HepG2 (cell line): ENCODE results near the gene IFNLR1. TPM values are rescaled to one million over a fixed set of nuclear protein-coding genes. Genes with fewer than 3 reads are reported as not detected.

Experiments used
- ARNT2 ChIP-seq: sonication (generic); formaldehyde crosslinking; IDR thresholded peaks from 2 replicates; pipeline ENCODE4 v1.8.0; 2022; ENCODE audit warnings: mild to moderate bottlenecking, low read depth, missing genetic modification reagents, moderate library complexity
- BORCS8-MEF2B ChIP-seq: sonication (generic); formaldehyde crosslinking; IDR thresholded peaks from 2 replicates; pipeline ENCODE4 v1.8.0; 2022; ENCODE audit warnings: mild to moderate bottlenecking, missing genetic modification reagents
- CBFB ChIP-seq: sonication (generic); formaldehyde crosslinking; IDR thresholded peaks from 2 replicates; pipeline ENCODE4 v1.4.0; 2020; ENCODE audit warnings: missing genetic modification reagents
- CSRNP2 ChIP-seq: sonication (generic); formaldehyde crosslinking; conservative IDR thresholded peaks from 2 replicates; pipeline ENCODE4 v1.8.0; 2022; ENCODE audit warnings: low read depth, missing genetic modification reagents
- EED ChIP-seq: sonication (generic); formaldehyde crosslinking; IDR thresholded peaks from 2 replicates; pipeline ENCODE4 v1.5.0; 2020; ENCODE audit warnings: mild to moderate bottlenecking, missing genetic modification reagents
- FOXM1 ChIP-seq: sonication (generic); formaldehyde crosslinking; IDR thresholded peaks from 2 replicates; pipeline ENCODE4 v1.5.0; 2020; ENCODE audit warnings: missing genetic modification reagents
- HDAC1 ChIP-seq: sonication (generic); formaldehyde crosslinking; IDR thresholded peaks from 2 replicates; pipeline ENCODE4 v1.5.1; 2020; ENCODE audit warnings: mild to moderate bottlenecking, missing genetic modification reagents
- SALL1 ChIP-seq: sonication (generic); formaldehyde crosslinking; IDR thresholded peaks from 2 replicates; pipeline ENCODE4 v1.8.0; 2022; ENCODE audit warnings: mild to moderate bottlenecking, missing genetic modification reagents
- SP140L ChIP-seq: sonication (generic); formaldehyde crosslinking; IDR thresholded peaks from 2 replicates; pipeline ENCODE4 v1.4.0; 2020; ENCODE audit warnings: missing genetic modification reagents, borderline replicate concordance
- TBP ChIP-seq: sonication (generic); formaldehyde crosslinking; IDR thresholded peaks from 2 replicates; pipeline ENCODE4 v1.5.0; 2020; ENCODE audit warnings: missing genetic modification reagents
- ZFX ChIP-seq: sonication (generic); formaldehyde crosslinking; IDR thresholded peaks from 2 replicates; pipeline ENCODE4 v1.4.0; 2020; ENCODE audit warnings: mild to moderate bottlenecking, low read depth, missing genetic modification reagents, moderate library complexity
- ZFY ChIP-seq: sonication (generic); formaldehyde crosslinking; IDR thresholded peaks from 2 replicates; pipeline ENCODE4 v1.4.0; 2020; ENCODE audit warnings: missing genetic modification reagents
- ZNF180 ChIP-seq: sonication (generic); formaldehyde crosslinking; IDR thresholded peaks from 2 replicates; pipeline ENCODE4 v1.4.0; 2020; ENCODE audit warnings: low read depth, missing genetic modification reagents, borderline replicate concordance
- ZNF354B ChIP-seq: sonication (generic); formaldehyde crosslinking; IDR thresholded peaks from 2 replicates; pipeline ENCODE4 v1.8.0; 2022; ENCODE audit warnings: mild to moderate bottlenecking, missing genetic modification reagents
- ZNF674 ChIP-seq: sonication (generic); formaldehyde crosslinking; IDR thresholded peaks from 2 replicates; pipeline ENCODE4 v1.5.0; 2020; ENCODE audit warnings: low read depth, mild to moderate bottlenecking, missing genetic modification reagents
- ZNF720 ChIP-seq: sonication (generic); formaldehyde crosslinking; IDR thresholded peaks from 2 replicates; pipeline ENCODE4 v1.4.0; 2020; ENCODE audit warnings: missing genetic modification reagents
- ZNF737 ChIP-seq: sonication (generic); formaldehyde crosslinking; IDR thresholded peaks from 2 replicates; pipeline ENCODE4 v1.5.0; 2020; ENCODE audit warnings: missing genetic modification reagents, mild to moderate bottlenecking, borderline replicate concordance
- ZNF749 ChIP-seq: sonication (generic); formaldehyde crosslinking; IDR thresholded peaks from 2 replicates; pipeline ENCODE4 v1.8.0; 2022; ENCODE audit warnings: mild to moderate bottlenecking, missing genetic modification reagents, moderate library complexity, borderline replicate concordance
- polyA plus RNA-seq, 8 experiments: library from polyadenylated mRNA; depleted of rRNA in 3 of 8; stranded (reverse) in 7 of 8; unstranded in 1 of 8; fragments of >200 nt; fragmentation: Illumina TruSeq in 4 of 8; extraction: Trizol in 4 of 8; gene quantifications; 2 replicates each; pipeline versions ENCODE4 v1.2.1 to v1.2.3, GENCODE V29; 2011 to 2016; ENCODE audit warnings: low read depth in 4 of 8, missing spikeins in 1 of 8, mixed read lengths in 1 of 8; ENCODE audit not compliant: insufficient read depth in 1 of 8
- total RNA-seq, 5 experiments: library from RNA; depleted of rRNA; stranded (reverse); fragments of >200 nt; fragmentation: Illumina TruSeq; extraction: Trizol; gene quantifications; 2 replicates each; pipeline ENCODE4 v1.2.3, GENCODE V29; 2016; ENCODE audit warnings: low read depth in 1 of 5
- TF ChIP-seq, protein P1 (sequence below): sonication (generic); formaldehyde crosslinking; IDR thresholded peaks from 2 replicates; pipeline ENCODE4 v1.5.1; 2020; ENCODE audit warnings: mild to moderate bottlenecking, missing genetic modification reagents, moderate library complexity
- TF ChIP-seq, protein P2 (sequence below): sonication (generic); formaldehyde crosslinking; IDR thresholded peaks from 2 replicates; pipeline ENCODE4 v1.4.0; 2020; ENCODE audit warnings: missing genetic modification reagents
- TF ChIP-seq, protein P3 (sequence below): sonication (generic); formaldehyde crosslinking; IDR thresholded peaks from 2 replicates; pipeline ENCODE4 v1.5.0; 2020; ENCODE audit warnings: mild to moderate bottlenecking, low read depth, missing genetic modification reagents, borderline replicate concordance

IFNLR1 gene
- total and polyA plus RNA-seq, 2 of the 13 experiments (the other 11 are each of a cell fraction or from before 2014, with no cell fraction given), result 3.8 to 8.5 TPM

- TF ChIP-seq, protein P1, sequence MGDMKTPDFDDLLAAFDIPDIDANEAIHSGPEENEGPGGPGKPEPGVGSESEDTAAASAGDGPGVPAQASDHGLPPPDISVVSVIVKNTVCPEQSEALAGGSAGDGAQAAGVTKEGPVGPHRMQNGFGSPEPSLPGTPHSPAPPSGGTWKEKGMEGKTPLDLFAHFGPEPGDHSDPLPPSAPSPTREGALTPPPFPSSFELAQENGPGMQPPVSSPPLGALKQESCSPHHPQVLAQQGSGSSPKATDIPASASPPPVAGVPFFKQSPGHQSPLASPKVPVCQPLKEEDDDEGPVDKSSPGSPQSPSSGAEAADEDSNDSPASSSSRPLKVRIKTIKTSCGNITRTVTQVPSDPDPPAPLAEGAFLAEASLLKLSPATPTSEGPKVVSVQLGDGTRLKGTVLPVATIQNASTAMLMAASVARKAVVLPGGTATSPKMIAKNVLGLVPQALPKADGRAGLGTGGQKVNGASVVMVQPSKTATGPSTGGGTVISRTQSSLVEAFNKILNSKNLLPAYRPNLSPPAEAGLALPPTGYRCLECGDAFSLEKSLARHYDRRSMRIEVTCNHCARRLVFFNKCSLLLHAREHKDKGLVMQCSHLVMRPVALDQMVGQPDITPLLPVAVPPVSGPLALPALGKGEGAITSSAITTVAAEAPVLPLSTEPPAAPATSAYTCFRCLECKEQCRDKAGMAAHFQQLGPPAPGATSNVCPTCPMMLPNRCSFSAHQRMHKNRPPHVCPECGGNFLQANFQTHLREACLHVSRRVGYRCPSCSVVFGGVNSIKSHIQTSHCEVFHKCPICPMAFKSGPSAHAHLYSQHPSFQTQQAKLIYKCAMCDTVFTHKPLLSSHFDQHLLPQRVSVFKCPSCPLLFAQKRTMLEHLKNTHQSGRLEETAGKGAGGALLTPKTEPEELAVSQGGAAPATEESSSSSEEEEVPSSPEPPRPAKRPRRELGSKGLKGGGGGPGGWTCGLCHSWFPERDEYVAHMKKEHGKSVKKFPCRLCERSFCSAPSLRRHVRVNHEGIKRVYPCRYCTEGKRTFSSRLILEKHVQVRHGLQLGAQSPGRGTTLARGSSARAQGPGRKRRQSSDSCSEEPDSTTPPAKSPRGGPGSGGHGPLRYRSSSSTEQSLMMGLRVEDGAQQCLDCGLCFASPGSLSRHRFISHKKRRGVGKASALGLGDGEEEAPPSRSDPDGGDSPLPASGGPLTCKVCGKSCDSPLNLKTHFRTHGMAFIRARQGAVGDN (CRISPR knock-in tag), result peak; percentile 83
- no peak for TF ChIP-seq ZNF180 (CRISPR knock-in tag)
- TF ChIP-seq, protein P2, sequence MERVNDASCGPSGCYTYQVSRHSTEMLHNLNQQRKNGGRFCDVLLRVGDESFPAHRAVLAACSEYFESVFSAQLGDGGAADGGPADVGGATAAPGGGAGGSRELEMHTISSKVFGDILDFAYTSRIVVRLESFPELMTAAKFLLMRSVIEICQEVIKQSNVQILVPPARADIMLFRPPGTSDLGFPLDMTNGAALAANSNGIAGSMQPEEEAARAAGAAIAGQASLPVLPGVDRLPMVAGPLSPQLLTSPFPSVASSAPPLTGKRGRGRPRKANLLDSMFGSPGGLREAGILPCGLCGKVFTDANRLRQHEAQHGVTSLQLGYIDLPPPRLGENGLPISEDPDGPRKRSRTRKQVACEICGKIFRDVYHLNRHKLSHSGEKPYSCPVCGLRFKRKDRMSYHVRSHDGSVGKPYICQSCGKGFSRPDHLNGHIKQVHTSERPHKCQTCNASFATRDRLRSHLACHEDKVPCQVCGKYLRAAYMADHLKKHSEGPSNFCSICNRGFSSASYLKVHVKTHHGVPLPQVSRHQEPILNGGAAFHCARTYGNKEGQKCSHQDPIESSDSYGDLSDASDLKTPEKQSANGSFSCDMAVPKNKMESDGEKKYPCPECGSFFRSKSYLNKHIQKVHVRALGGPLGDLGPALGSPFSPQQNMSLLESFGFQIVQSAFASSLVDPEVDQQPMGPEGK, result peak; percentile 100
- peak; percentile 42; the same call in 1 of the 2 replicates for TF ChIP-seq HDAC1 (CRISPR knock-in tag)
- TF ChIP-seq ZNF720 (CRISPR knock-in tag), result no peak
- no peak for TF ChIP-seq ZNF749
- peak; percentile 42 for TF ChIP-seq SALL1 (CRISPR knock-in tag)
- TF ChIP-seq SP140L (CRISPR knock-in tag), result no peak
- no peak for TF ChIP-seq ZNF354B (CRISPR knock-in tag)
- TF ChIP-seq BORCS8-MEF2B (CRISPR knock-in tag), result peak; percentile 60
- no peak for TF ChIP-seq TBP
- peak; percentile 57 for TF ChIP-seq ZFX (CRISPR knock-in tag)
- TF ChIP-seq ARNT2 (CRISPR knock-in tag), result peak; percentile 70
- TF ChIP-seq CSRNP2 (CRISPR knock-in tag), result no peak
- TF ChIP-seq, protein P3, sequence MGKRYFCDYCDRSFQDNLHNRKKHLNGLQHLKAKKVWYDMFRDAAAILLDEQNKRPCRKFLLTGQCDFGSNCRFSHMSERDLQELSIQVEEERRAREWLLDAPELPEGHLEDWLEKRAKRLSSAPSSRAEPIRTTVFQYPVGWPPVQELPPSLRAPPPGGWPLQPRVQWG (CRISPR knock-in tag), result no peak
- TF ChIP-seq ZNF737 (CRISPR knock-in tag), result no peak
- no peak; the same call in 1 of the 2 replicates for TF ChIP-seq ZFY (CRISPR knock-in tag)
- no peak for TF ChIP-seq ZNF674 (CRISPR knock-in tag)
- no peak; the same call in 1 of the 2 replicates for TF ChIP-seq CBFB (CRISPR knock-in tag)
- no peak for TF ChIP-seq EED (CRISPR knock-in tag)
- no peak for TF ChIP-seq FOXM1 (CRISPR knock-in tag)
Observed at GRCh38 chr1:24108334-24109165, 78.5 kb downstream of the IFNLR1 start (continued).
